Activated T-cell treated with anti-CD3 and anti-CD28 coated beads, Interleukin-2, amount 50 U/mL, for 24 hours (primary cell): Measurements from ENCODE around the gene KIF7.

ENCODE experiments used
- DNase-seq: peaks from one replicate; pipeline ENCODE4 v3.0.0-alpha.2; 2020
- H3K27ac Mint-ChIP-seq: 2 replicates; pipeline ENCODE4 v1.8.0; 2020; ENCODE audit warnings: mild to moderate bottlenecking, mixed read lengths
- H3K27me3 Mint-ChIP-seq: 2 replicates; pipeline ENCODE4 v1.8.0; 2020; ENCODE audit warnings: mixed read lengths
- H3K36me3 Mint-ChIP-seq: 2 replicates; pipeline ENCODE4 v1.8.0; 2020; ENCODE audit warnings: low read depth, mixed read lengths
- H3K4me1 Mint-ChIP-seq: 2 replicates; pipeline ENCODE4 v1.8.0; 2020; ENCODE audit warnings: low read depth, mixed read lengths
- H3K4me3 Mint-ChIP-seq: 2 replicates; pipeline ENCODE4 v1.8.0; 2020; ENCODE audit warnings: mild to moderate bottlenecking, moderate library complexity, mixed read lengths
- H3K9me3 Mint-ChIP-seq: 2 replicates; pipeline ENCODE4 v1.8.0; 2020; ENCODE audit warnings: mixed read lengths

KIF7 gene

DNA sequence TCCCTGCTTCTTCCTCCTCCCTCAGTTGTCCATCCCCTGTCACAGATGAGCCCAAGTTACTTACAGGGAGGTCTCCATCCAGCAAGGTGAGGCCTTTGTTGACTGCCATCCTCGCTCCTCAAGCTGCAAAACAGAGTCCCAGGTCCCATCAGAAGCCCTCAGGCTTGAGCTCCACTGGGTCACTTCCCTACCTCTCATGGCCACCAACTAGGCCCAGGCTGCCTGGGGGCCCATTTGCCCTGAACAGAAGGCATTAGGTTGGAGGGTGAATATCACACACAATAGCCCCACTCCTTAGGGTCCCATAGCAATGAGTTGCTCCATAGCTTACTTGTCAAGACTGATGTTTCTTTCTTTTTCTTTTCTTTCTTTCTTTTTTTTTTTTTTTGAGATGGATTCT lies 22.1 kb upstream of the KIF7 start:
- H3K4me1 Mint-ChIP-seq = no peaks in the 10 kb centered on the region
- DNase-seq = no peak
- no peaks in the 10 kb centered on the region for H3K27me3 Mint-ChIP-seq
- no peaks in the 10 kb centered on the region for H3K36me3 Mint-ChIP-seq
- no peak overlapping the region for H3K4me3 Mint-ChIP-seq
- no peak overlapping the region for H3K27ac Mint-ChIP-seq
- no peaks in the 10 kb centered on the region for H3K9me3 Mint-ChIP-seq

DNA sequence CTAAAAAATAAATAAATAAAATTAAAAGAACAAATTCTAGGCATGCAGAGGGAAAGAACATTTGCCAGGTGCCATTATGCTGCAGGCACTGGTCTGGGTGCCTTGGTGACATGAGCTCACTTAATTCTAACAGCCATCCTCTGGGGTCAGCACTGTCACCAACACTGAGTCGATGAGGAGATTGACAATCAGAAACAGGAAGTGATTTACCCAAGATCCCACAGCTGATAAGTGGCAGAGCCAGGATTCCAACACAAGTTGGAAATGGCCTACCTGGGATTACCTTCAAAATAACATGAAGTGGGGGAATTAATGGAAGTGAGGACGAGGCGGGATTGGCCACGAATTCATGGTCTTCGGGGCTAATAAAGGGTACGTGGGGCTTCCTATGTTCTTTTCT lies 20.3 kb upstream of the KIF7 start:
- DNase-seq = no peak

DNA sequence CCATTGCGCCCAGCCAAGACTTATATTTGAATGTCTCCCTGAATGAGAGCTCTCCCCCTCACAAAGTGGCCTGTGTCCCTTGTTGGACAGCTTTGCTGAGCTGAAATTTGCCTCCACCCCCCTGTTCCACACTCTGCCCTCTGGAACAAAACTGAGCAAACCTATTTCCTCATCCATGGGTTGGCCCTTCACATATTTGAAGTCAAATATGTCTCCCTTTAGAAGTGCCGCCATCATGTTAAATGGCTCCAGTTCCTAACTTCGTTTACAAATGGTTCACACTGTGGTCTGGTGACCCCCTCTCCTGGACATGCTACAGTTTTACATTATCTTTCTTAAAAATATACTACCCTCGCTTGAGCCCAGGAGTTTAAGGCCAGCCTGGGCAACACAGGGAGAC lies 19.3 kb upstream of the KIF7 start:
- no peak for DNase-seq
- Mint-ChIP-seq H3K4me3 (no peak overlapping the region), H3K27me3 (no peaks in the 10 kb centered on the region), H3K27ac (no peak overlapping the region), H3K4me1 (no peaks in the 10 kb centered on the region), H3K9me3 (no peaks in the 10 kb centered on the region), H3K36me3 (no peaks in the 10 kb centered on the region)

More for the DNA sequence above, 20.3 kb upstream of the KIF7 start:
- H3K9me3 Mint-ChIP-seq = no peaks in the 10 kb centered on the region
- H3K4me3 Mint-ChIP-seq = no peak overlapping the region
- H3K36me3 Mint-ChIP-seq = no peaks in the 10 kb centered on the region
- H3K27ac Mint-ChIP-seq = no peak overlapping the region
- no peaks in the 10 kb centered on the region for H3K27me3 Mint-ChIP-seq
- no peaks in the 10 kb centered on the region for H3K4me1 Mint-ChIP-seq

DNA sequence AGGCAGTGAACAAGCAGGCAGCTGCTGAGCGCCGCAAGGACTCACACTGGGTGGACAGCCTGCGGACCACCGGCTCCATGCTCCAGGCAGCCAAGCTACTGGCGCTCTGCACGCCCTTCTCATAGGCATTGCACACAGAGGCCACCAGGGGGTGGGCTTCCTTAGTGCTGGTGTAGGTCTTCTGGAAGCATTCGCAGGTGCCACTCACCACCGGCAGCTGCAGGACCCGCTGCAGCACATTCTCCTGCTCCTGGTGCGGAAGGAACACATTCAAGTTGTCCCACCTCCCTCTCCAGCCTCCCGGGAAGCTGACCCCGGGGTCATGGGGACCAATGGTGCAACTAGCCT lies 17.9 kb upstream of the KIF7 start:
- DNase-seq = no peak
- H3K27me3 Mint-ChIP-seq = no peaks in the 10 kb centered on the region

DNA sequence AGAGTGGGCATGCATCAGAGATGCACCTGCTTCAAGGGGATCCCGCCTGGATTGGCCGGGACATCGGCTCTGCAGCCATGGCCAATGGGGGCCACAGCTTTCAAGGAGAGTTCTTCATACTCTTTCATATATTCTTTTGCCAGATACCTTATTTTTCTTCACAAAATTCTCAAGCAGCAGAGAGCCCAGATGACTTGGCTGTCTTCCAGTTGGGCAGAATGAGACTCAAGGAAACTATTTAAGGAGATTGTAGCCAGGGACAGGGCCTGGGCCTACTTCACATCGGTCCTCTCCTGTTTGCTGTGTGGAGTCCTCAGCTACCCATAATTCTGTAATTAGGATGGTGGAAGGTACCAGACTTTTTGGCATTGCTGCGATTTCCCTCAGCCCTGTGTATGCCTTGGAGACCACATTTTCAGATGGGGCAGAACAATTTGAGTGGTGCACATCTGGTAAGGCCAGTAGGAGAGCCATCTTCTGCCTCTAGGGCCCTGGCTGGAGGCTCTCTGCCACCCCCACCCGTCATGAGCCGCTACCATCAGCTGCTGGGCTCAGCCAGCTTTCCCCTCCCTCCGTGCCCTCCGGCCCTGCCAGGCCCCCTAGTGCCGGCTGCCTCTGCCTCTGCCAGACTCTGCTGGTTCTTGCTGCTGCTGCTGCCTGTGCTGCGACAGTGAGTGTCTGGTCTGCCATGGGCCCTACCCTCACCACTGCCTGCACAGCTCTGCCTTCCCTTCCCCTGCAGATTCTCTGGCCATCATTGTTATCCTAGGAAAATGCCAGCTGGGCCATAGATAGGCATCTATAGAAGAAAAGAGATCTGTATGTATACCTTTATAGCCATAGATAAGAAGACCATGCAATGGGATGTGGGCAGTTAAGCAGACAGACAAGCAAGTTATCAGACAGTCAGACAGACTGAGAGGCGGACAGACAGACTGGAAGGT lies 17.2 kb upstream of the KIF7 start:
- Mint-ChIP-seq H3K4me3 (no peak overlapping the region), H3K36me3 (no peaks in the 10 kb centered on the region), H3K9me3 (no peaks in the 10 kb centered on the region), H3K27me3 (no peaks in the 10 kb centered on the region), H3K27ac (no peak overlapping the region), H3K4me1 (no peaks in the 10 kb centered on the region)
- DNase-seq = no peak

More for the DNA sequence above, 17.9 kb upstream of the KIF7 start:
- Mint-ChIP-seq H3K36me3 (no peaks in the 10 kb centered on the region), H3K4me3 (no peak overlapping the region), H3K27ac (no peak overlapping the region), H3K9me3 (no peaks in the 10 kb centered on the region), H3K4me1 (no peaks in the 10 kb centered on the region)

DNA sequence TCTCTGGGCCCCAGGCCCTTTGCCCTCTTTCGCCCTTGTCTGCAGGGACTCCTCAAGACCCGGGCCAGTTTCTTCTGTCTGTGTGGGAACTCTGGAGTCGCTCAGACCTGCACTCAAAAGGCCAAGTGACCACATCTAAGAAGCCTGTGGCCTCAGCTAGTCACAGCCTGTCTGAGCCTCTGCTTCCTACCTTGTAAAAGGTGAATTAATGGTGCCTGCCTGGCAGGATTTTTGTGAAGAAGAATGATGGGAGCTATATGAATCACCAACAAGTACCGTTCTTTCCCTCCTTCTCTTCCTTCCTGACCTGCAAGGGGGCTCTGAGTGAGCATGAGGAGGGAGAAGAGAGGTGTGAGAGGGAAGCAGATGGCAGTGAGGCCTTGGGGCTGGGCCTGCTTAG lies 16.4 kb upstream of the KIF7 start:
- Mint-ChIP-seq H3K27me3 (peaks cover 2% of the 10 kb centered on the region), H3K4me3 (no peak overlapping the region), H3K27ac (no peak overlapping the region), H3K36me3 (no peaks in the 10 kb centered on the region), H3K4me1 (no peaks in the 10 kb centered on the region), H3K9me3 (no peaks in the 10 kb centered on the region)
- DNase-seq = no peak

DNA sequence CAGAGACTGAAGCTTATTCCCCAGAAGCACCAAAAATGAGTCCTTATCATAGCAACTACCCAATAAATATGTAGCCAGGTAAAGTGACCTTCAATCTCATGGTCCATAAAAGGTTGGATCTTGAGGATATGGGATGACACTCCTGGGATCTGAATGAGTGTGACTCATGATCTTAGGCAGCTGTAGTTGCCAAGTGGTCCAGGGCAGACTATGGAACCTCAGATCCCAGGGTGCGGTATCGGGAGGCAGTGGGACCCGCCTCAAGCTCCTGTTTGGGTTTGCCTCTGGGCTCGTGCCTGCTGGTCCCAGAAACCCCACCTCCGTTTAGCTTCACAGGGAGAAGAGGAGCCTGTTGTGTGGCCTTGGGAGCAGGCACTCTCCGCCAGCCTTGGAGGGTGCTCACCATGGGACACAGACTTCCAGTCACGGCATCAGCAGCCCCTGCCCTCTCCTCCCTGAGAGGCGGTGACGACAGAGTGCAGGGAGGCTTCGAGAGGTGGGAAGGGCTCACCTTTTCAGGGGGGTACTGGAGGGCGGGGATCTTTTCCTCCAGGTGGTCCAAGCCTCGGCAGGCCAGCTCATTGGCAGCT lies 15.8 kb upstream of the KIF7 start:
- Mint-ChIP-seq H3K4me3 (no peak overlapping the region), H3K4me1 (no peaks in the 10 kb centered on the region), H3K27me3 (peaks cover 8% of the 10 kb centered on the region), H3K36me3 (no peaks in the 10 kb centered on the region), H3K27ac (no peak overlapping the region), H3K9me3 (no peaks in the 10 kb centered on the region)
- no peak for DNase-seq

DNA sequence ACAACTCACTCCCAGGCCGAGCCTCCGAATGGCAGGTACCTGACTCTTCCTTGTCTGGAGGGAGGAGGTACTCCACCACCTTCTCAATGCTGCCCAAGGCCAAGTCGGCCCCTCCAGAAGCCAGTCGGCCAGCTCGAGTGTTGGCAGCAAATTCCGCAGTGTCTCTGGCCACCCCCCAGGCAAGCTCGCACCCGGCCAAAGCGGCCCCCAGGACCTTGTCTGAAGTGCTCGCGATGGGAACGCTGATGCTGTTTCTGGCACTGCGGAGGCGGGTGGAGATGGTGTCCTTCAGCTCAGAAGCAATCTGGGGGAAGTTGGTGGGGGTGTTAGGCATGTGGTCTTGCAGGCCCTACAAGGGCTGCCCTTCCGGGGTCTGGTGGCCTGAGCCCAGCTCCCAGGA lies 14.7 kb upstream of the KIF7 start:
- Mint-ChIP-seq H3K27ac (no peak overlapping the region), H3K9me3 (no peaks in the 10 kb centered on the region), H3K36me3 (no peaks in the 10 kb centered on the region), H3K27me3 (peaks cover 11% of the 10 kb centered on the region), H3K4me1 (peaks cover under 1% of the 10 kb centered on the region), H3K4me3 (no peak overlapping the region)
- DNase-seq = no peak

DNA sequence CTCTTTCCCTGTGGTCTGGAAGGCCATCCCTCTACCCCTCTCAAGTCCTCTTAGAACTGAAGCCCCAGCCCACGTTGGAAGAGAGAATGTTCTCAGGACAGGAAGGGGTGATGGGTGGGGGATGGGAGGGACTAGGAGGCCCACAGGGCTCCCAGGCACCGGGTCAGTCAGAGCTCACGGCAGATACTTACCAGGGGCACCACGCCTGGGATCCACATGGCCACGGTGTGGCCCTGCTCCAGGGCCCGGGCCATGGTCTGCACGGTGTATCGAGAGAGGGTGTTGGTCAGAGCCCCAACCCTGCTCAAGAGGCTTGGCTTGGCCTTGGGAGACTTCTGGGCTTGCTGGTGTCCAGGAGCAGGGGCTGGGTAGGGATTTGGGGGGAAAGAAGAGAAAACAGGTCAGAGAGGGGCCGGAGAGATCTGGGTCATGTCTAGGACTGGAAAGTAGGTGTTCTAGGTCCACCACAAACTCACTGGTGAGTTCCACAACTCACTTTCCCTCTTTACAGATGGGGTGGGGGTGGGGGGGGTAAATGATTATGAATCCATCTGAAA lies 14.1 kb upstream of the KIF7 start:
- no peaks in the 10 kb centered on the region for H3K36me3 Mint-ChIP-seq
- peaks cover 17% of the 10 kb centered on the region for H3K27me3 Mint-ChIP-seq
- no peak overlapping the region for H3K27ac Mint-ChIP-seq
- H3K4me1 Mint-ChIP-seq = peaks cover 1% of the 10 kb centered on the region
- DNase-seq = no peak
- H3K4me3 Mint-ChIP-seq = no peak overlapping the region
- H3K9me3 Mint-ChIP-seq = no peaks in the 10 kb centered on the region

DNA sequence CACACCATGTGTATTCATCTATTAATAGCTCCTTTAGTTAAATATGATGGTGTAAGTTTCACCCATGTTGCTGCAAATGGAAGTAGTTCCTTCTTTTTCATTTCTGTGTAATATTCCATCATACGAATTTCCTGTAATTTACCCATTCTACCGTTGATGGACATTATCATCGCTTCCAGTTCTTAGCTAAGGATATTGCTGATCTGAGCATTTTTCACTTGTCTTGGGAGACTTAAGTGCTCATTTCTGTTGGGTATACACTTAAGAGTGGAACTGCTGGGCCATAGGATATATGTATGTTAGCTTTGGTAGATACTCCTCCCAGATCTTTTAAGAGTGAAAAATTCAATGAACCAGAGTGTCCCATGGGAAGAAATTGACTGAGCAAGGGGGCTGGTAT lies 12.9 kb upstream of the KIF7 start:
- Mint-ChIP-seq H3K36me3 (no peaks in the 10 kb centered on the region), H3K4me1 (peaks cover 1% of the 10 kb centered on the region), H3K9me3 (no peaks in the 10 kb centered on the region), H3K27ac (no peak overlapping the region), H3K4me3 (no peak overlapping the region), H3K27me3 (peaks cover 21% of the 10 kb centered on the region)
- no peak for DNase-seq

DNA sequence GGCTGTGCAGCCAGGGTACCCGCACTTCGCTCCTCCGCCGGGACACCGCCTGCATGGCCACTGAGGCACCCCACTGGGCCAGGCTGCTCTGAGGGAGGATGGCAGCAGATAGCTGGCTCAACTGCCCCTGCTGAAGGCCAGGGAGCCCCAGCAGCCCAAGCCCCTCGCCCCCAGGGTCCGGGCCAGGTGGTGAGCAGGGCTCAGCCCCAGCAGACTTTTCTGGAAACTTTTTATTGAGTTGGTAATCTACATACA lies 12.4 kb upstream of the KIF7 start:
- H3K4me1 Mint-ChIP-seq = peaks cover 1% of the 10 kb centered on the region
- DNase-seq = no peak
- H3K4me3 Mint-ChIP-seq = no peak overlapping the region
- no peaks in the 10 kb centered on the region for H3K36me3 Mint-ChIP-seq
- H3K9me3 Mint-ChIP-seq = no peaks in the 10 kb centered on the region
- H3K27me3 Mint-ChIP-seq = peaks cover 24% of the 10 kb centered on the region
- no peak overlapping the region for H3K27ac Mint-ChIP-seq

DNA sequence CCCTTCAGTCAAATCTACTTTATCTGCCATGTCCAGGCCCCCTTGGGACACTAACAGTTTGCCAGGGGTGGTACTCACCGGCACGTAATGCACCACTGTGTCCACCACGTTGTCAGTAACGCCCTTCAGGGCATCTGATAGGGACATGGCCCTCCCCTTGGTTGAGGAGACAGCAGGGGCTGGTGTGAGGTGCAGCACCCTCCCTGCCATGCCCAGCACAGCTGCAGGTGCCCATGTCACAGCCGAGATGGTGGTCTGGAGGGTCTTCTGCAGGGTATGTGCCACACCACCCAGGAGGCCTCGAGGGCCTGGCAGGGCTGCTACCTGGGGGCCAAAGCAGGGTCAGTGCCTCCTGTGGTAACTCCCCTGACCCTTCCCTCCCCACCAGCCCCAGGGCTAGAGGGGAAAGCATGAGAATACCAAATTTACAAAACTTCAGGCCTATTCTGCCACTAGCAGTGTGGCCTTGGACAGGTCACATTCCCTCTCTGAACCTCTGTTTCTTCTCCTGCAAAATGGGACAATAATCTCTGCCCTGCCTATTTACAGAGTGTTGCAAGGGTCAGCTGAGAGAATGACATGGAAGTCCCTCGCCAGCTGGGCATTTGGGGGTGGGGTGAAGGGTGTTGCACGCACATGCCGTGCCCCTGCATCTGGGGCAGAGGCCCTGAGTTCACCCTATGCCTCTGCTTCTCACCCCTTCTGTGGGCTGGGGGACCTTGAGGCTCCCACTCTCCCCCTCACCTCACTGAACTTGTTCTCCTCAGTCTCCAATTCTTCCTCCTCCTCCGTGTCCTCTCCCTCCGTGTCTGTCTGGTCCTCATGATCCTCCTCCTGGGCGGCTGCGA lies 11.8 kb upstream of the KIF7 start:
- Mint-ChIP-seq H3K9me3 (no peaks in the 10 kb centered on the region), H3K4me3 (no peak overlapping the region), H3K27ac (no peak overlapping the region), H3K4me1 (peaks cover 1% of the 10 kb centered on the region), H3K36me3 (no peaks in the 10 kb centered on the region), H3K27me3 (peaks cover 29% of the 10 kb centered on the region)
- no peak for DNase-seq

DNA sequence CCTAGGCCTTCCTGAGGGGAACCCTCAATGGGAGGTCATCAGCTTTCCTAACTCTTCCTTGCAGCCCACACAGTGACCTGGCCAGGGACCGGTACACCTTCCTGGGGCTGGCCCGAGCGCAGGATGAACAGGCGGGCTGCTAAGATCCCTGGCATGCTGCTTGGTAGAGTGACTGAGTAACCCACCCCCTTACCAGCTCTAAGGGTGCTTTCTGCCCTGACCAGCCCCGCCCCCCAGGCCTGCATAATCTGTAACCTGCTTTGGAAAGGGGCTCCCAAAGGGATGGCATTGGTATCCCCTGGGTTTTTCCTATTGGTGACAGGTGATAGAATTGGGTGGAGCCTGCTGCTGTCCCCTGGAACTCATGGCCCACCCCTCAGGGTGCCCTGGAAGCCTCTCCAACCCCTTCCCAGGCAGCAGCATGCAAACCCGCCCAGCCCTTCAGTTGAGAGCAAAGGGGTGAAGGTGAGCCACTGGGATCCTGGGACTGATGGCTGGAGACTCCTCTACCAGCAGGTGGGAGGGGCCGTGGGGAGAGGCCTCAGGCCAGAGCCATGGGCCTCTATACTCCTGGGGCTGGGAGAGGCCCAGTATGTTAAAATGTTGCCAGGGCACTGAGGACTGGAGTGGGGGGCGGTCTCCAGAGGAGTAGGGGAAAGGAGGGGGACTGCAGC lies 11.1 kb upstream of the KIF7 start:
- Mint-ChIP-seq H3K36me3 (no peaks in the 10 kb centered on the region), H3K4me3 (no peak overlapping the region), H3K27ac (no peak overlapping the region), H3K27me3 (peaks cover 32% of the 10 kb centered on the region), H3K4me1 (peaks cover 1% of the 10 kb centered on the region), H3K9me3 (no peaks in the 10 kb centered on the region)
- no peak for DNase-seq

DNA sequence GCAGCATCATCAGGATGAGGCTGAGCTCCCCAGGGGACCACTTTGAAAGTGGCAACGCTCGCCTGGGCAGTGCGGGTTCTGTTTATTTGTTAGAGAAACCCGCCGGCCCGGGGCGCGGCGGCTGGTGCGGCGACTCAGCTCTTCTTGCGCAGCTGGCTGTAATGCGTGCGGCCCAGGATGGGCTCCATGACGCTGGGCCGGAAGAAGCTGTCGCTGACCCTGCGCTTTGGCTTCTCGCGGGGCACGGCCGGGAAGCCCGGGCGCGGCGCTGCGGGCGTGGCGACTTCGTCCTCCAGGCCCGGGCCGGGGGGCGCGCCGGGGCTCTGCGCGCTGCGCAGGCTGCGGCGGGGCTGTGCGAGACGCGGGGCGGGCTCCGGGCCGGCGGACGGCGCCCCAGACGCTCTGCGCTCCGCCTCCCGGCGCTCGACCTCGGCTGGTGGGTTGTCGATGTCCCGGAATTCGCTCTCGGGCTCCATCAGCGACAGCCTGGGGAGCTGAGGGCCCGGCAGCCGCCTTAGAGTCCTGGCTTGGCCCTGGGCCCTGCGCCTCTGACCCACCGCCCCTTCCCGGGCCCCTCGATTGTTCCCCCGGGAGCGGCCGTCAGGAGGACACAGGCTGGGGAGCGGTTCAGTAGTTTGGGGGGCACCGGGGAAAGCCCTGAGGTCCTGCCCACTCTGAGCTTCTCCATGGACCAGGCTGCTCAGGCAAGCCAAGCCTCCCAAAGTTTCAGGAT lies 10.3 kb upstream of the KIF7 start:
- Mint-ChIP-seq H3K4me3 (no peak overlapping the region), H3K9me3 (no peaks in the 10 kb centered on the region), H3K27me3 (peaks cover 38% of the 10 kb centered on the region), H3K36me3 (no peaks in the 10 kb centered on the region), H3K4me1 (peaks cover 1% of the 10 kb centered on the region), H3K27ac (no peak overlapping the region)
- no peak for DNase-seq
